HG03558 (cell line): ENCODE measurements around the gene ARHGEF10L.
"Not testable (repeated sequence)": the region's sequence is repeated elsewhere in the genome, so short reads cannot be mapped to it uniquely, and the experiment has no call there.

Experiments used
- ATAC-seq: cut with Tn5 transposase; IDR thresholded peaks from one replicate; pipeline ENCODE4 v1.9.1; 2021; ENCODE audit warnings: moderate number of reproducible peaks; ENCODE audit not compliant: unreplicated experiment; ENCODE audit errors: extremely low read depth

The ARHGEF10L gene

GRCh38 chr1:17539477-17540254 is at the start of gene ARHGEF10L:
Gene ARHGEF10L (plus strand): TSS chr1:17539698. CDS start chr1:17580596, 40,898 bp downstream.
- no peak for ATAC-seq

- ATAC-seq: not testable (repeated sequence)
Observed at GRCh38 chr1:17489768-17490417, 49.6 kb upstream of the ARHGEF10L start.

GRCh38 chr1:17490667-17491066 is 48.8 kb upstream of the ARHGEF10L start:
- not testable (repeated sequence) for ATAC-seq

- ATAC-seq: no peak
Observed at GRCh38 chr1:17494114-17494729, 45.3 kb upstream of the ARHGEF10L start.

GRCh38 chr1:17496419-17496818 is 43.1 kb upstream of the ARHGEF10L start:
- ATAC-seq: no peak

GRCh38 chr1:17498214-17498613 is 41.3 kb upstream of the ARHGEF10L start:
- ATAC-seq: no peak

GRCh38 chr1:17502326-17502778 is 37.1 kb upstream of the ARHGEF10L start:
- no peak for ATAC-seq

- ATAC-seq: no peak
Observed at GRCh38 chr1:17503146-17503545, 36.4 kb upstream of the ARHGEF10L start.

GRCh38 chr1:17507200-17507599 is 32.3 kb upstream of the ARHGEF10L start:
- not testable (repeated sequence) for ATAC-seq

- no peak for ATAC-seq
Observed at GRCh38 chr1:17507915-17508314, 31.6 kb upstream of the ARHGEF10L start.

GRCh38 chr1:17509363-17509762 is 30.1 kb upstream of the ARHGEF10L start:
- no peak for ATAC-seq

- ATAC-seq: no peak
Observed at GRCh38 chr1:17510138-17510537, 29.4 kb upstream of the ARHGEF10L start.

GRCh38 chr1:17511188-17511587 is 28.3 kb upstream of the ARHGEF10L start:
- ATAC-seq: no peak

GRCh38 chr1:17513131-17513530 is 26.4 kb upstream of the ARHGEF10L start:
- no peak for ATAC-seq

- ATAC-seq: no peak
Observed at GRCh38 chr1:17514776-17515175, 24.7 kb upstream of the ARHGEF10L start.

GRCh38 chr1:17515902-17516301 is 23.6 kb upstream of the ARHGEF10L start:
- no peak for ATAC-seq

- ATAC-seq: no peak
Observed at GRCh38 chr1:17516303-17517214, 22.9 kb upstream of the ARHGEF10L start.

- no peak for ATAC-seq
Observed at GRCh38 chr1:17520041-17520440, 19.5 kb upstream of the ARHGEF10L start.

GRCh38 chr1:17520473-17521319 is 18.8 kb upstream of the ARHGEF10L start:
- ATAC-seq: no peak
